C4-2B (cell line): Measurements from ENCODE around the gene PLOD2.

Experiments used
- H3K27ac ChIP-seq: fragments of 450-650 bp; 2 replicates; pipeline ENCODE4 v1.5.1; 2017
- CTCF ChIP-seq: fragments of 450-650 bp; conservative IDR thresholded peaks from 2 replicates; pipeline ENCODE4 v1.5.1; 2017; ENCODE audit warnings: mild to moderate bottlenecking
- ZFX ChIP-seq: fragments of 450-650 bp; IDR thresholded peaks from 2 replicates; pipeline ENCODE4 v1.6.1; 2017

PLOD2 gene

GRCh38 chr3:146047485-146047884 lies 113.5 kb downstream of the PLOD2 start:
- TF ChIP-seq ZFX (no peak), CTCF (no peak)

GRCh38 chr3:146044046-146044445 lies 116.9 kb downstream of the PLOD2 start:
- TF ChIP-seq ZFX: no peak
- TF ChIP-seq CTCF: no peak
- H3K27ac ChIP-seq: no peak overlapping the region

More at GRCh38 chr3:146047485-146047884, 113.5 kb downstream of the PLOD2 start:
- H3K27ac ChIP-seq: no peak overlapping the region

DNA sequence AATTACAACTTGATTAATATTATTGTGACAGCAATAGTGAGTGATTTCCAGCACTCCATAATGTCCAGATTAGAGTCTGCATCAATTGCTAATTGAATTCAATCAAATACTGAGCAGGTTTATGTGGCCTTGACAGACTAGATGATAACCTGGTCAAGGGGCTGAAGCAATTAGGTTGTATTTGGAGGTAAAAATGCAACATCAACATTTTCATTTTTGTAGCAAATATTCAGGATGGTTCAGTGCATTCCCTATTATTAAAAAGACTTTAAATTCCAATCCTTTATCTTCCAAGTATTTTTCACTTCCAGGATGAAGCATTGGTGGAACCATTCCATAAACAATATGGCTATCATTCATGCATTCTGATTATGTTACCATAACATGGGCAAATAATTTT lies 120.4 kb downstream of the PLOD2 start:
- H3K27ac ChIP-seq: no peak overlapping the region
- TF ChIP-seq CTCF (no peak), ZFX (no peak)

DNA sequence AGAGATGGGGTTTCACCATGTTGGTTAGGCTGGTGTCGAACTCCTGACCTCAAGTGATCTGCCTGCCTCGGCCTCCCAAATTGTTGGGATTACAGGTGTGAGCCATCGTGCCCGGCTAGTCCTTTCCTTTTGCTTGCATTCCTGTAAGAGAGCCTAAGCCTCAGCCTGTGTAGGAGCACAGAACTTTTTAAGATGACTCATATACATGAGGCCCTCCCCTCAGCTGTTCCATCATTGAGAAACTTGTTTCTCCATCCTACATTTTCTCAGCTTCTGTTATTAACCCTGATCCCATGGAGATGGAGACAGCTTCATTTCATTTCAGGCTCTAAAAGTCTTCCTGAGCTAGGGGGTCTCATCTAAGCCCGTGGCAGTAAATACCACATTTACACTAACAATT lies 123.3 kb downstream of the PLOD2 start:
- H3K27ac ChIP-seq: no peak overlapping the region
- no peak for TF ChIP-seq CTCF
- TF ChIP-seq ZFX: no peak

GRCh38 chr3:146036281-146036680 lies 124.7 kb downstream of the PLOD2 start:
- H3K27ac ChIP-seq: no peak overlapping the region

DNA sequence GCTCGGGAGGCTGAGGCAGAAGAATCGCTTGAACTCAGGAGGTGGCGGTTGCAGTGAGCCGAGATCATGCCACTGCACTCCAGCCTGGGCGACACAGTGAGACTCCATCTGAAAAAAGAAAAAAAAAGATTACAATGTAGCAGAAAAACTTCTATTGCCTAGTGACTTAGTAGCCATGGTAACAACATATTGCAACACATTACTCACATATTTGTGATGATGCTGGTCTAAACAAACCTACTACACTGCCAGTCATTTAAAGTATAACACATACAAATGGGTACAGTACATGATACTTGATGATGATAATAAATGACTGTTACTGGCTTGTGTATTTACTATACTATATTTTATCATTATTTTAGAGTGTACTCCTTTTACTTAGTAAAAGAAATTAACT lies 125.6 kb downstream of the PLOD2 start:
- H3K27ac ChIP-seq: no peak overlapping the region
- TF ChIP-seq ZFX (no peak), CTCF (no peak)

More at GRCh38 chr3:146036281-146036680, 124.7 kb downstream of the PLOD2 start:
- TF ChIP-seq CTCF: no peak
- no peak for TF ChIP-seq ZFX

DNA sequence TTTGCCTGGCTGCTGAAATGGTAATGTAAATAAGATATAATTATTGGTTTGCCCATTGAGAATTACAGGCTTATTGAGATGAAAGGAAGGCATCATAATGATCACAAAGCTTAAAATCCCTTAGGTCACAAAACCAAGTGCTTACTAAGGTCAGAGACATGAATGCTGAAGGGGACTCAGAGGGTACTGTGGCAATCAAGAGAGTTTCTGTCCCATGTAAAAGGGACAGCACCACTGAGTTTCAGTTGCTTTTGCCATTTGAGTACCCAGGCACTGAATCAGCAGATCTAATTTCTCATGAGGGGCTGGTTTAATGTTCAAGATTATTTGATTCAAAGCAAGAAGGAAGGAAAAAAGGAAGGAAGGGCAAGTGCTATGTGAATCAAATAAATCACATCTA lies 127.0 kb downstream of the PLOD2 start:
- H3K27ac ChIP-seq: no peak overlapping the region
- TF ChIP-seq ZFX: no peak
- no peak for TF ChIP-seq CTCF
